ENCODE results near the gene KCTD21.

The KCTD21 gene

GRCh38 chr11:78138291-78138690, 50.1 kb downstream of the KCTD21 start:
- no peak for TF ChIP-seq TCF4 (CRISPR knock-in tag; IDR thresholded peaks at IDR 0.05; ENCODE audit: borderline replicate concordance)
- TF ChIP-seq ZC3H10 (CRISPR knock-in tag; IDR thresholded peaks at IDR 0.05), result no peak
- TF ChIP-seq CREB5 (CRISPR knock-in tag; IDR thresholded peaks at IDR 0.05; ENCODE audit: low read depth), result no peak
- no peak for TF ChIP-seq TOX (CRISPR knock-in tag; IDR thresholded peaks at IDR 0.05; ENCODE audit: borderline replicate concordance)
- TF ChIP-seq ARNTL (CRISPR knock-in tag; IDR thresholded peaks at IDR 0.05; ENCODE audit: borderline replicate concordance, low read depth), result no peak
- no peak for TF ChIP-seq ZFP30 (CRISPR knock-in tag; IDR thresholded peaks at IDR 0.05)
- no peak for TF ChIP-seq SNAI2 (CRISPR knock-in tag; IDR thresholded peaks at IDR 0.05)
- no peak for ATAC-seq

DNA sequence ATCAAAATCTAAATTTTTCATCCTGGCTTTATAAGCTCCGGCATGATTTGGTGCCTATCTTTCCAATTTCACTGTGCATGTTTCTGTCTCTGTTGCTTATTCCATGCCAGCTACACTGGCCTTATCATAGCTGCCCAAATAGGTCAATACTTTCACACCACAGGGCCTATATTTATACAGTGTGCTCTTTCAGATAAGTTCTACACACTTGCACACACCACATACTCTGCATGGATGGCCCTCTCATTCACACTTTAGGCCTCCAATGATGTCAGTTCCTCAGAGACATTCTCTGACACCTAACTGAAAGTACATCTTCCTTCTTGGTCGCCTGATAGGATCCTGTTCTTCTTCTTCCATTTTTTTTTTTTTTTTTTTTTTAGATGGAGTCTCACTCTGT, 56.0 kb downstream of the KCTD21 start:
- no peak for TF ChIP-seq ISL1 (CRISPR knock-in tag; IDR thresholded peaks at IDR 0.05)
- no peak for TF ChIP-seq TOX (CRISPR knock-in tag; IDR thresholded peaks at IDR 0.05; ENCODE audit: borderline replicate concordance)
- no peak for TF ChIP-seq ESRRG (CRISPR knock-in tag; IDR thresholded peaks at IDR 0.05)
- TF ChIP-seq, protein P1, sequence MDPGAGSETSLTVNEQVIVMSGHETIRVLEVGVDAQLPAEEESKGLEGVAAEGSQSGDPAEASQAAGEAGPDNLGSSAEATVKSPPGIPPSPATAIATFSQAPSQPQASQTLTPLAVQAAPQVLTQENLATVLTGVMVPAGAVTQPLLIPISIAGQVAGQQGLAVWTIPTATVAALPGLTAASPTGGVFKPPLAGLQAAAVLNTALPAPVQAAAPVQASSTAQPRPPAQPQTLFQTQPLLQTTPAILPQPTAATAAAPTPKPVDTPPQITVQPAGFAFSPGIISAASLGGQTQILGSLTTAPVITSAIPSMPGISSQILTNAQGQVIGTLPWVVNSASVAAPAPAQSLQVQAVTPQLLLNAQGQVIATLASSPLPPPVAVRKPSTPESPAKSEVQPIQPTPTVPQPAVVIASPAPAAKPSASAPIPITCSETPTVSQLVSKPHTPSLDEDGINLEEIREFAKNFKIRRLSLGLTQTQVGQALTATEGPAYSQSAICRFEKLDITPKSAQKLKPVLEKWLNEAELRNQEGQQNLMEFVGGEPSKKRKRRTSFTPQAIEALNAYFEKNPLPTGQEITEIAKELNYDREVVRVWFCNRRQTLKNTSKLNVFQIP (CRISPR knock-in tag; IDR thresholded peaks at IDR 0.05; ENCODE audit: borderline replicate concordance, low read depth), result no peak
- TF ChIP-seq CREB5 (CRISPR knock-in tag; IDR thresholded peaks at IDR 0.05; ENCODE audit: low read depth), result no peak
- no peak for TF ChIP-seq ZC3H10 (CRISPR knock-in tag; IDR thresholded peaks at IDR 0.05)
- TF ChIP-seq ZNF8 (CRISPR knock-in tag; IDR thresholded peaks at IDR 0.05), result no peak
- TF ChIP-seq PPARA (CRISPR knock-in tag; IDR thresholded peaks at IDR 0.05; ENCODE audit: borderline replicate concordance), result no peak

DNA sequence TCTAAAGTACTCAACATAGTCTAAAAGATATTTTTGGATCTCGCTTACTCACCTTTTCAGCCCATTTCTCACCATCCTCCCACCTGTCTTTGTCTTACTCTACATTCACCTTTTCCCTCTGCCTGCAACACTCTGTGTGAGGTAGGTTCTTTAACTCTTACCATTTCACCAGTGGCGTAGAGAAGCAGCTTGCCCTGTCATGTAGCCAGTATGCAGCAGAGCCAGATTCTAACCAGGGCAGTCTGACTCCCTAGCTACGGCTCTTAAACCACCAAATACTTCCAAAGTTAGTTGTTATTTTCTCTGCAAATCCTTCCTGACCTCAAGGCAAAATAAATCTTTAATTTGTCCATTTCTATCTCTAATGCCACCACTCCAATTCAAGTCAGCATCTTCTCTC, 56.5 kb downstream of the KCTD21 start:
- TF ChIP-seq BACH2 (CRISPR knock-in tag; IDR thresholded peaks at IDR 0.05; ENCODE audit: borderline replicate concordance), result no peak
- TF ChIP-seq PPARA (CRISPR knock-in tag; IDR thresholded peaks at IDR 0.05; ENCODE audit: borderline replicate concordance), result no peak
- TF ChIP-seq RARB (CRISPR knock-in tag; IDR thresholded peaks at IDR 0.05), result no peak

More for the DNA sequence above, 56.0 kb downstream of the KCTD21 start:
- ATAC-seq, result no peak

GRCh38 chr11:78127403-78127802, 61.0 kb downstream of the KCTD21 start:
- no peak for ATAC-seq
- TF ChIP-seq, protein P1 (CRISPR knock-in tag; IDR thresholded peaks at IDR 0.05; ENCODE audit: borderline replicate concordance, low read depth), result no peak
- TF ChIP-seq RARB (CRISPR knock-in tag; IDR thresholded peaks at IDR 0.05), result no peak
- TF ChIP-seq, protein P2, sequence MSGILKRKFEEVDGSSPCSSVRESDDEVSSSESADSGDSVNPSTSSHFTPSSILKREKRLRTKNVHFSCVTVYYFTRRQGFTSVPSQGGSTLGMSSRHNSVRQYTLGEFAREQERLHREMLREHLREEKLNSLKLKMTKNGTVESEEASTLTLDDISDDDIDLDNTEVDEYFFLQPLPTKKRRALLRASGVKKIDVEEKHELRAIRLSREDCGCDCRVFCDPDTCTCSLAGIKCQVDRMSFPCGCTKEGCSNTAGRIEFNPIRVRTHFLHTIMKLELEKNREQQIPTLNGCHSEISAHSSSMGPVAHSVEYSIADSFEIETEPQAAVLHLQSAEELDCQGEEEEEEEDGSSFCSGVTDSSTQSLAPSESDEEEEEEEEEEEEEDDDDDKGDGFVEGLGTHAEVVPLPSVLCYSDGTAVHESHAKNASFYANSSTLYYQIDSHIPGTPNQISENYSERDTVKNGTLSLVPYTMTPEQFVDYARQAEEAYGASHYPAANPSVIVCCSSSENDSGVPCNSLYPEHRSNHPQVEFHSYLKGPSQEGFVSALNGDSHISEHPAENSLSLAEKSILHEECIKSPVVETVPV (CRISPR knock-in tag; IDR thresholded peaks at IDR 0.05), result no peak
- TF ChIP-seq ZNF8 (CRISPR knock-in tag; IDR thresholded peaks at IDR 0.05), result no peak
- TF ChIP-seq OSR1 (CRISPR knock-in tag; IDR thresholded peaks at IDR 0.05), result no peak
- no peak for TF ChIP-seq PATZ1 (CRISPR knock-in tag; IDR thresholded peaks at IDR 0.05; ENCODE audit: borderline replicate concordance)
- no peak for TF ChIP-seq ZNF565 (CRISPR knock-in tag; conservative IDR thresholded peaks at IDR 0.05; ENCODE audit: low read depth)
- no peak for TF ChIP-seq TCF4 (CRISPR knock-in tag; IDR thresholded peaks at IDR 0.05; ENCODE audit: borderline replicate concordance)
- no peak for TF ChIP-seq GLIS3 (CRISPR knock-in tag; IDR thresholded peaks at IDR 0.05)
- no peak for TF ChIP-seq ESRRG (CRISPR knock-in tag; IDR thresholded peaks at IDR 0.05)
- TF ChIP-seq ISL1 (CRISPR knock-in tag; IDR thresholded peaks at IDR 0.05), result no peak
- no peak for TF ChIP-seq PPARA (CRISPR knock-in tag; IDR thresholded peaks at IDR 0.05; ENCODE audit: borderline replicate concordance)
- no peak for TF ChIP-seq CSDC2 (CRISPR knock-in tag; IDR thresholded peaks at IDR 0.05)
- no peak for TF ChIP-seq CREB5 (CRISPR knock-in tag; IDR thresholded peaks at IDR 0.05; ENCODE audit: low read depth)
- no peak for TF ChIP-seq ZFP3 (CRISPR knock-in tag; IDR thresholded peaks at IDR 0.05)
- TF ChIP-seq BACH2 (CRISPR knock-in tag; IDR thresholded peaks at IDR 0.05; ENCODE audit: borderline replicate concordance), result no peak
- no peak for TF ChIP-seq SNAI2 (CRISPR knock-in tag; IDR thresholded peaks at IDR 0.05)
- no peak for TF ChIP-seq ZFP30 (CRISPR knock-in tag; IDR thresholded peaks at IDR 0.05)
- TF ChIP-seq ZNF70 (CRISPR knock-in tag; IDR thresholded peaks at IDR 0.05), result no peak
- no peak for TF ChIP-seq TOX (CRISPR knock-in tag; IDR thresholded peaks at IDR 0.05; ENCODE audit: borderline replicate concordance)

More for the DNA sequence above, 56.5 kb downstream of the KCTD21 start:
- no peak for ATAC-seq

Data from SK-N-SH treated with all-trans-retinoic acid at 6 μM for 48 hours (cell line).